GM12801 (cell line): Measurements from ENCODE around the gene SRP9.

Source experiments
- CTCF ChIP-seq: IDR thresholded peaks from one replicate; pipeline ENCODE4 v1.5.1; 2011; ENCODE audit warnings: control low read depth; ENCODE audit not compliant: insufficient read length; ENCODE audit errors: extremely low read depth

SRP9 gene

GRCh38 chr1:225777583-225778336 lies at the start of gene SRP9:
Gene SRP9 (plus strand): TSS chr1:225777826. CDS start chr1:225777941, 115 bp downstream.
- no peak for TF ChIP-seq CTCF

GRCh38 chr1:225731491-225731890 lies 46.1 kb upstream of the SRP9 start:
- no peak for TF ChIP-seq CTCF

- no peak for TF ChIP-seq CTCF
Observed at GRCh38 chr1:225733254-225733653, 44.4 kb upstream of the SRP9 start.

GRCh38 chr1:225735252-225736149 lies 42.1 kb upstream of the SRP9 start:
- no peak for TF ChIP-seq CTCF

GRCh38 chr1:225736437-225737098 lies 41.1 kb upstream of the SRP9 start:
- TF ChIP-seq CTCF = no peak

- TF ChIP-seq CTCF = no peak
Observed at GRCh38 chr1:225737161-225737560, 40.5 kb upstream of the SRP9 start.

GRCh38 chr1:225737866-225738265 lies 39.8 kb upstream of the SRP9 start:
- TF ChIP-seq CTCF = no peak
